ENCODE results near the gene ZNF446.

GRCh38 chr19:58529405-58529804 is 53.3 kb downstream of the ZNF446 start:
- no peak for TF ChIP-seq EZH2 (IDR thresholded peaks at IDR 0.05; ENCODE audit: insufficient read depth, poor library complexity, severe bottlenecking)
- TF ChIP-seq EZH2phosphoT487 (IDR thresholded peaks at IDR 0.05; ENCODE audit: insufficient read depth, low read depth): no peak

Measured in GM23248 (cell line).